Measurements from ENCODE around the gene C12orf42. TPM values are rescaled to one million over a fixed set of nuclear protein-coding genes. Genes with fewer than 3 reads are reported as not detected.

Gene C12orf42
- total RNA-seq, 1 experiment from 2014 or later: not detected

- no peaks in the 10 kb centered on the region for H3K27me3 Mint-ChIP-seq (ENCODE audit: low read depth)
- no peak overlapping the region for H3K23ac ChIP-seq (ENCODE audit: insufficient read length, low read depth, low read length)
- H3K9ac ChIP-seq (ENCODE audit: extremely low read depth, insufficient read length, low read length): no peak overlapping the region
- peaks cover 0 to 2% (median 0%) of the 10 kb centered on the region in 3 experiments; a peak in 1 of 7 replicates for H3K36me3 Mint-ChIP-seq (ENCODE audit: insufficient read depth in 1 of 3, low read depth in 3 of 3)
- H4K8ac ChIP-seq (replicated peaks; ENCODE audit: insufficient read length, low read depth, low read length): no peak overlapping the region
- H2BK15ac ChIP-seq (ENCODE audit: low read depth, low read length): no peak overlapping the region
- no peak overlapping the region for H2AFZ ChIP-seq (ENCODE audit: low read length)
- no peak overlapping the region for H2BK20ac ChIP-seq (ENCODE audit: low read depth, low read length, poor library complexity, severe bottlenecking)
- no peak overlapping the region for H3K56ac ChIP-seq (ENCODE audit: insufficient read length, low read depth, low read length)
- no peak overlapping the region for H3K27ac ChIP-seq (ENCODE audit: insufficient read length, low read depth, low read length)
- no peak overlapping the region for H3K18ac ChIP-seq (ENCODE audit: insufficient read length, low read depth, low read length)
- H3K79me1 ChIP-seq (ENCODE audit: insufficient read depth, low read depth, low read length, poor library complexity, severe bottlenecking): no peaks in the 10 kb centered on the region
- no peak overlapping the region for H3K4me3 Mint-ChIP-seq
- no peak overlapping the region for H3K14ac ChIP-seq (ENCODE audit: insufficient read depth, low read length)
- WGBS (ENCODE audit: extremely low coverage, insufficient read length, low lambda C conversion rate): no CpG with 5 or more reads among the region's 2 CpGs
- no peak for DNase-seq
- H3K4me2 ChIP-seq (ENCODE audit: insufficient read depth, insufficient read length, low read length): no peak overlapping the region
- no peak overlapping the region for H2AK5ac ChIP-seq (ENCODE audit: insufficient read length, low read length)
- no peaks in the 10 kb centered on the region for H4K20me1 ChIP-seq (ENCODE audit: control insufficient read depth, insufficient read depth, insufficient read length)
- no peak overlapping the region for H2BK120ac ChIP-seq (ENCODE audit: low read depth, low read length, poor library complexity, severe bottlenecking)
- H3K4ac ChIP-seq (ENCODE audit: low read depth, low read length): no peak overlapping the region
- H3K27me3 ChIP-seq (ENCODE audit: insufficient read depth, low read length): no peaks in the 10 kb centered on the region
- no peak overlapping the region for H3K27ac Mint-ChIP-seq
- no peak overlapping the region for H4K5ac ChIP-seq (ENCODE audit: insufficient read length, low read depth, low read length)
- H3T11ph ChIP-seq (ENCODE audit: low read length): no peak overlapping the region
- no peaks in the 10 kb centered on the region for H3K9me3 Mint-ChIP-seq
- no peaks in the 10 kb centered on the region for H3K9me3 ChIP-seq (ENCODE audit: control insufficient read depth, low read depth, low read length)
- H3K4me1 Mint-ChIP-seq: peaks cover 3 to 5% of the 10 kb centered on the region in 2 experiments; a peak in 2 of 4 replicates
- no peaks in the 10 kb centered on the region for H3K79me2 ChIP-seq (ENCODE audit: insufficient read depth, low read length)
- no peaks in the 10 kb centered on the region for H3K4me1 ChIP-seq (ENCODE audit: insufficient read depth, low read length)
- TF ChIP-seq CTCF (conservative IDR thresholded peaks at IDR 0.05): no peak
- H4K91ac ChIP-seq (ENCODE audit: insufficient read length, low read depth, low read length): no peak overlapping the region
- H2BK5ac ChIP-seq (ENCODE audit: insufficient read length, low read length): no peak overlapping the region
- H3K23me2 ChIP-seq (ENCODE audit: insufficient read length, low read depth, low read length, poor library complexity, severe bottlenecking): no peaks in the 10 kb centered on the region
- no peak overlapping the region for H2BK12ac ChIP-seq (ENCODE audit: insufficient read length, low read depth, low read length)
Observed at GRCh38 chr12:103282124-103282523, 213.6 kb downstream of the C12orf42 start.
